Retinal pigment epithelial cell (primary cell): ENCODE data around the gene CNTNAP2.

Experiments used
- DNase-seq: peaks from one replicate; pipeline ENCODE4 v3.0.0-alpha.2; 2010; ENCODE audit warnings: low read depth
- H3K4me3 ChIP-seq: 2 replicates; pipeline ENCODE4 v1.5.1; 2011; ENCODE audit warnings: mild to moderate bottlenecking, low read length, control low read depth, moderate library complexity
- CTCF ChIP-seq: conservative IDR thresholded peaks from 2 replicates; pipeline ENCODE4 v1.5.1; 2011; ENCODE audit warnings: low read depth, low read length, control low read depth, inconsistent platforms

Gene CNTNAP2

GRCh38 chr7:148149730-148150129 is 2033.1 kb downstream of the CNTNAP2 start:
- H3K4me3 ChIP-seq, result no peak overlapping the region
- TF ChIP-seq CTCF, result no peak
- DNase-seq, result no peak

DNA sequence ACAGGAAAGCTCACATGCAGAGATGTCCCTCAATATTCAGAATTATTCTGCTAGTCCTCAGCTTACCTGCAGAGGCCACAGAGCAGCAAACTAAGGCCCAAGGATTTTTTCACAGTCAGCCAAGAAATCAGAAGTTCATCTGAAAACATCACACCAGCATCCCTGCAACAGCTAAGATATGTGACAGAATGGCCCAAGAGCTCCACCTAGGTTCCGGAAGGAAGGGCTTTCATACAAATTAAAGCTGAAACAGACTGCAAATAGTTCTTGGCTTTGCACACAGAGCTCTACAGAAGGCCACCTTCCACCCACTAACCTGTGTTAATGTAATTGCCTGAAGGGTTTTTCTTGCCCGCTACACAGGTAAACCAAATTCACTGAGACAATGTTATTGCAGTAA is 2035.2 kb downstream of the CNTNAP2 start:
- no peak for TF ChIP-seq CTCF
- H3K4me3 ChIP-seq, result no peak overlapping the region
- DNase-seq, result no peak

DNA sequence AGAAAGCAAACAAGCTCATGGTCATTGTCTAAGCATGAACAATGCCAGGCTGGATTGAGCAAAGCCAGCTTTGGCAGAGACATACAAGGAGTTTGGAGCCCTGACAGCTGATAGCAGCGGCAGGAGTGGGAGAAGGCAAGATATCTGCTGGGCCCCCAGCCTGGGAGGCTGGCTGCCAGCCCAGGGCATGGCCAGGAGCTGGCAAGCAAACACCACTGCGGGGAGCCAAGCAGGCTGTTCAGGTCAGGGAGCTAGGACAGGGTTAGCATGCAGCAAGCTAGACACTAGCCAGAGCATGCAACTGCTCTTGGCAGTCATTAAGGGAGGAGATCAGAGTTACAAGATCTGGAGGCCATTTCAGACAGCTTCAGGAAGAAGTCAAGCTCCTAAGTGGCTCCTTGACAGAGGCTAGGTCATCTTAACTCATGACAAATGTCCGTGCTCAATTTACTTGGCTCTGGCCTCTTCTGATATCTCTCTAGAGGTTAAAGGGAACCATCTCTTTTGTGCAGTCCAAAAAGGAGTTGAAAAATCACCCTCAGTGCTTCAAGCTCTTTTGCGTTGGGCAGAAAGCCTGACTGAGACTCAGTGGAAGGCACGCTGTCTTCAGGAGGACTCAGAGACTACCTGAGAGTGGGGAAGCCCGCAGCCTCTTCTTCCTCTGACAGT is 2037.1 kb downstream of the CNTNAP2 start:
- TF ChIP-seq CTCF, result no peak
- H3K4me3 ChIP-seq, result no peak overlapping the region
- DNase-seq, result no peak

DNA sequence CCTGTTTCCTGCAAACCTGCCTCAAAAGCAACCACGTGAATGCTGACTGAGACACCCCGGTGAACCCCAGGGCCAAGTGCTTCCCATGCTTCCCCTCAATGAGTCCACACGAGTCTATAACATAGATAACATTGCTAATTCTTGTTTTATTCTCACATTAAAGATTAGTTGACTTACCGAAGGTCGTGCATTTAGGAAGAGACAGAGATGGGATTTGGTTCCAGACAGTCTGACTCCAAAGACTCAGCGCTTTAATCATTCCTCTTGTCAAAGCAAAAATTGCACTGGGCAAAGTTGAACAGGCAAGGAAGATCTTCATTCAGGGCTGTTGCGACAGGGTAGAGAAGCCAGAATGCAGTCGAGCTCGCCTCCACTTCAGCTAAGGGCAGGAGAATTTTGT is 2038.4 kb downstream of the CNTNAP2 start:
- no peak for TF ChIP-seq CTCF
- no peak for DNase-seq
- H3K4me3 ChIP-seq, result no peak overlapping the region

DNA sequence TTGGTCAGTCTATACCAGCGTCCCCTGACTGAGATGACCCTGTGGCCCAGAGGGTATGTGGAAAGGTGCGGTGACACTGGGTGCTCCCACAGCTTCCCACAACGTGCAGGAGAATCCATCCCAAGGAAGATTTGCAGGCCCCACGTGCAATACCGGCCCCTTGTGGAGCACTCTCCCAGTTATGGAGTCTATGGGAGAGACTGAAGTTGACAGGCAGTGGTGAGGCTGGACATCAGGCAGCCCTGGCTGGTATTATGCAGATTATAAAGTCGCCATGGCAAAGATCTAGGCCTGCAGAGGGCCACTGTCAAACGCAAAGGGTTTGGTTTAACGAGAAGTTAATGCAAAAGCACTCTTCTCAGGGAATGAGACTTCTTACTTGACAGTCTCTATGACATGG is 2039.2 kb downstream of the CNTNAP2 start:
- no peak overlapping the region for H3K4me3 ChIP-seq
- DNase-seq, result no peak
- no peak for TF ChIP-seq CTCF

DNA sequence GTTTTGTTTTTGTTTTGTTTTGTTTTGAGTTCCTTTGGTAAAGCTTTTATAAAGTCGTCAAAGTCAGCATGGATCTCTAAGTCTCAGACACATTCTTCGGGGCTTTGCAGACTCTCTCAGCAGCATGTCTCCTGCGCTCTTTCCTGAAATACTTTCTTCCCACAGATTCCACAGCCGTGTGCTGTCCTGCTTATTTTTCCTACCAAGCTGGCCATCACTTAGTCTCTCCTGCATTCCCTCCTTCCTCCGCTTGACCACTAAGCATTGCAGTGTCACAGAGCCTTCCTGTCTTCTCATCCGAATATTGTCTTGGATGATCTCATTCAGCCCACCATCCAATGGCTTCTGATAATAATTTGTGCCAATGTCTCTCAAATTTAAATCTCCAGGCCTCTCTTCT is 2039.6 kb downstream of the CNTNAP2 start:
- TF ChIP-seq CTCF, result no peak
- no peak overlapping the region for H3K4me3 ChIP-seq
- DNase-seq, result no peak

DNA sequence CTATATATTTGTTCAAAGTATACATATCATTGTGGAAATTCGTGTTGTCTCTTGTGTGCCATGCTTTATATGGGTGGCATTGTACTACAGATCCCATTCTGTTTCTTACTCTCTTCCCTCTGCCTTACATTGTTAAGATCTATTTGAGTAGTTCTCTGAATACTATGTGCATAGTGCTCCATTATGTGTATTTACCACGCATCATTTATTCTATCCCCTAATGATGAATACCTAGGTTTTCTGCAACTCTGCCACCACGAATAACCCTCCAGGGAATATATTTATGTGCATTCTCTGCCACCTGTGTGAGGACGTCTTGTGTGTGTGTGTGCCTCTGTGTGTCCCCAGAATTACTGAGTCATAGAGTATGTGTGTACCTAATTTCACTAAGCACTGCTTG is 2042.7 kb downstream of the CNTNAP2 start:
- H3K4me3 ChIP-seq, result no peak overlapping the region
- TF ChIP-seq CTCF, result no peak

More for the DNA sequence above, 2042.7 kb downstream of the CNTNAP2 start:
- DNase-seq, result no peak
